ENCODE measurements around the gene RBM14. TPM values are rescaled to one million over a fixed set of nuclear protein-coding genes. Genes with fewer than 3 reads are reported as not detected.
"Not testable (repeated sequence)": the region's sequence is repeated elsewhere in the genome, so short reads cannot be mapped to it uniquely, and the experiment has no call there.

RBM14 gene
- total and polyA plus RNA-seq, 7 donors, result 10.8 to 54.0 (median 37.5) TPM

DNA sequence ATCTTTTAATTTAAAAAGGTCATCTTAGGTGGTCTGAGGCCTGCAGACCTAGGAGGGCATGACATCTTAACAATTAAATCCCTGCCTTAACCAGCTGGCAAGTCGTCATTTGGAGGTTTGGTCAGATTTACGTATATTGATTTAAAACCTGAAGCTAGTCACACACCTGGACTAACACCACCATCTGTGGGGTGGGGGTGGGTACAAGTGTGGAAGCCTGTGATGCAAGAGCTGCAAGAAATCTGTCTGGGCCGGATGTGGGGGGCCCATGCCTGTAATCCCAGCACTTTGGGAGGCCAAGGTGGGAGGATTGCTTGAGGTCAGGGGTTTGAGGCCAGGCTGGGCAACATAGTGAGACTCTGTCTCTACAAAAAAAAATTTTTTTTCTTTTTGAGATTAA lies 35.2 kb upstream of the RBM14 start:
- H3K4me1 ChIP-seq, result peaks cover 0 to 7% (median 2%) of the 10 kb centered on the region in 4 donors
- TF ChIP-seq POLR2A (IDR thresholded peaks at IDR 0.05) (no peak), EP300 (IDR thresholded peaks at IDR 0.05) (no peak), CTCF (IDR thresholded peaks at IDR 0.05) (no peak), POLR2AphosphoS5 (IDR thresholded peaks at IDR 0.05) (no peak)
- intact Hi-C loops (cut with DNase I), result no loop called here
- no peak overlapping the region for H3K27ac ChIP-seq
- 80 to 86% methylated on average over 3 of the region's 3 CpGs for WGBS, 2 donors
- H3K36me3 ChIP-seq, result no peaks in the 10 kb centered on the region
- no peak for DNase-seq
- no peaks in the 10 kb centered on the region for H3K27me3 ChIP-seq
- H3K9me3 ChIP-seq, result no peaks in the 10 kb centered on the region
- H3K4me3 ChIP-seq, result no peak overlapping the region

- WGBS, 2 donors, result 81 to 93% methylated on average over 3 of the region's 3 CpGs
- DNase-seq; intact Hi-C loops (cut with DNase I); H3K27me3 ChIP-seq; H3K4me1 ChIP-seq; H3K9me3 ChIP-seq; H3K36me3 ChIP-seq; H3K27ac ChIP-seq; H3K4me3 ChIP-seq: not testable (repeated sequence)
These were observed 33.8 kb upstream of the RBM14 start for GRCh38 chr11:66582565-66583147.

DNA sequence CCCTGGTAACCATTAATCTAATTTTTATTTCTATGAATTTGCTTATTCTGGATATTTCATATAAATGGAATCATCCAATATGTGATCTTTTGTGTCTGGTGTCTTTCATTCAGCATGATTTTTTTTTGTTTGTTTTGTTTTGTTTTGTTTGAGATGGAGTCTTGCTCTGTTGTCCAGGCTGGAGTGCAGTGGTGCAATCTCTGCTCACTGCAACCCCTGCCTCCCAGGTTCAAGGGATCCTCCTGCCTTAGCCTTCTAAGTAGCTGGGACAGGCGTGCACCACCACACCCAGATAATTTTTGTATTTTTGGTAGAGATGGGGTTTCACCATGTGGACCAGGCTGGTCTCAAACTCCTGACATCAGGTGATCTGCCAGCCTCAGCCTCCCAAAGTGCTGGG lies 31.0 kb upstream of the RBM14 start:
- intact Hi-C loops (cut with DNase I); H3K4me1 ChIP-seq; H3K27ac ChIP-seq; H3K4me3 ChIP-seq; DNase-seq; H3K9me3 ChIP-seq; H3K36me3 ChIP-seq; H3K27me3 ChIP-seq: not testable (repeated sequence)
- WGBS, 2 donors, result 90 to 95% methylated on average over 1 of the region's 1 CpG

- Histone ChIP-seq H3K4me3 (no peak overlapping the region), H3K9me3 (no peaks in the 10 kb centered on the region), H3K4me1 (no peaks in the 10 kb centered on the region), H3K27ac (no peak overlapping the region), H3K27me3 (no peaks in the 10 kb centered on the region), H3K36me3 (no peaks in the 10 kb centered on the region)
- no peak for DNase-seq
- intact Hi-C loops (cut with DNase I), result no loop called here
- WGBS, 2 donors, result 57 to 71% methylated on average over 2 of the region's 2 CpGs
- no peak for TF ChIP-seq CTCF (IDR thresholded peaks at IDR 0.05)
These were observed 30.3 kb upstream of the RBM14 start for GRCh38 chr11:66586136-66586535.

DNA sequence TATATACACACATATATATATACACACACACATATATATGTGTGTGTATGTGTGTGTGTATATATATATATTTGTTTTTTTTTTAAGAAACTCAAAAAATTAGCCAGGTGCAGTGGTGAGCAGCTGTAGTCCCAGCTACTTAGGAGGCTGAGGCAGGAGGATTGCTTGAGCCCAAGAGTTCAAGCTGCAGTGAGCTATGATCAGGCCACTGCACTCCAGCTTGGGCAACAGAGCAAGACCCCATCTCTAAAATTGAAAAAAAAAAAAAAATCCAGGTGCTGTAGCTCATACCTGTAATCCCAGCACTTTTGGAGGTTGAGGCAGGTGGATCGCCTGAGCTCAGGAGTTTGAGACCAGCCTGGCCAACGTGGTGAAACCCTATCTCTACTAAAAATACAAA lies 27.1 kb upstream of the RBM14 start:
- 76 to 79% methylated on average over 2 of the region's 2 CpGs for whole genome bisulfite sequencing, 2 donors
- not testable (repeated sequence) for DNase-seq

GRCh38 chr11:66589996-66590675 lies 26.3 kb upstream of the RBM14 start:
- no peaks in the 10 kb centered on the region for H3K36me3 ChIP-seq
- 96 to 97% methylated on average over 7 of the region's 7 CpGs for WGBS, 2 donors
- no peaks in the 10 kb centered on the region for H3K9me3 ChIP-seq
- intact Hi-C loops (cut with DNase I), result no loop called here
- H3K27me3 ChIP-seq, result no peaks in the 10 kb centered on the region
- no peak overlapping the region for H3K27ac ChIP-seq
- DNase-seq, result no peak
- H3K4me3 ChIP-seq, result no peak overlapping the region
- H3K4me1 ChIP-seq, result peaks cover 0 to 32% (median 26%) of the 10 kb centered on the region in 4 donors
- no peak for TF ChIP-seq POLR2A (IDR thresholded peaks at IDR 0.05)

More for the DNA sequence above, 27.1 kb upstream of the RBM14 start:
- H3K4me1 ChIP-seq, result peaks cover 0 to 23% (median 18%) of the 10 kb centered on the region in 4 donors
- H3K27me3 ChIP-seq; intact Hi-C loops (cut with DNase I); H3K4me3 ChIP-seq; H3K9me3 ChIP-seq; H3K27ac ChIP-seq; H3K36me3 ChIP-seq: not testable (repeated sequence)

DNA sequence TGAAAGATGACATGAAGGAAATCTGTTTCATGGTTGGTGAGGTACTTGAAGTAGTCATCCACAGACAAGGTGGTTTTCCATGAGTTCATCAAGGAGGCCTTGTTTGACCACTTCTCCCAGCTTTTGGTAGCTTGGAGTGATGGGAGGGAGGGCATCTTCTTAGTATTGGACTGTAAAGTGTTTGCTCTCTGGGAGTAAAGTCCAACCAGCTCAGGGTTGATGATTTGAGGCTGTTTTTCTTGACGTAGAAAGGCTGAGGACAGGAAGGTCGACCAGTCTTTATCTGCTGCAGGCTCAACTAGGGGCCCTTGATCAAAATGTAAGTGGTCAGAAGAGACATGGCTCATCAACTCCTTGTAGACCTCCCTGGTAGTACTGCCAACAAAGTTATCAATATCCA lies 25.3 kb upstream of the RBM14 start:
- Histone ChIP-seq H3K27me3 (no peaks in the 10 kb centered on the region), H3K27ac (no peak overlapping the region), H3K4me1 (peaks cover 0 to 42% (median 36%) of the 10 kb centered on the region in 4 donors), H3K36me3 (no peaks in the 10 kb centered on the region), H3K9me3 (no peaks in the 10 kb centered on the region), H3K4me3 (no peak overlapping the region)
- intact Hi-C loops (cut with DNase I), result no loop called here
- TF ChIP-seq CTCF (IDR thresholded peaks at IDR 0.05) (no peak), POLR2AphosphoS5 (IDR thresholded peaks at IDR 0.05) (no peak), POLR2A (IDR thresholded peaks at IDR 0.05) (no peak), EP300 (IDR thresholded peaks at IDR 0.05) (no peak)
- no peak for DNase-seq
- WGBS, 2 donors, result 35 to 73% methylated on average over 2 of the region's 2 CpGs

All from sigmoid colon (tissue), 7 donors.